Measurements from ENCODE around the gene MMP3. TPM values are rescaled to one million over a fixed set of nuclear protein-coding genes. Genes with fewer than 3 reads are reported as not detected.

The MMP3 gene
- total and polyA plus RNA-seq, 2 donors (not counting 3 experiments of a cell fraction or from before 2014, with no cell fraction given), result not detected

DNA sequence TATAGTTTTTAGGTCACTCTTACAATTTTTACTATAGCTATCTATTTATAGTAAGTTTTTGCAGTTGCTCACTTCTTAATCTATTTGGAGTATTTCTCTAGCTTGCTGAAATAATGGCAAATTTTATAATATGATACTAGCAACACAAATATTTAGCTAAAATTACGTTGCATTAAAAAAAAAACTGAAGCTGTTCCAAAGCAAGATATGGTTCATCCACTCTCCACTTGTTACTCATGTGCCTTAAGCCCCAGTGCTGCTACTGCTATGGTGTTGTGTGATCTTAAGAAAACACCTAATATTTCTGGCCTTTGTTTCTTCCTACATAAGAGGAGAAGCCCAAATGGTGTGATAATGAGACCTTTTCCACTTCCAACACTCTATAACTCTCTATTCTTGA lies 479 bp downstream of the MMP3 start:
- H3K4me2 ChIP-seq (ENCODE audit: insufficient read depth, low read length), result no peak overlapping the region
- H3K9me3 ChIP-seq (replicated peaks; ENCODE audit: control insufficient read depth, insufficient read depth, low read length), result no peaks in the 10 kb centered on the region
- H3K27ac ChIP-seq (ENCODE audit: insufficient read depth, low read depth, low read length), result no peak overlapping the region
- no peak for FAIRE-seq
- H3K4me3 ChIP-seq (replicated peaks in 1 of 3; ENCODE audit: insufficient read depth in 1 of 3, low read depth in 1 of 3, low read length in 3 of 3), result no peak overlapping the region
- H3K79me2 ChIP-seq (ENCODE audit: control insufficient read depth, insufficient read depth, low read length), result no peaks in the 10 kb centered on the region
- peaks cover 8 to 9% of the 10 kb centered on the region in 2 experiments for H3K27me3 ChIP-seq (ENCODE audit: control insufficient read depth in 2 of 2, insufficient read depth in 2 of 2, low read length in 2 of 2)
- no peak overlapping the region for H2AFZ ChIP-seq (ENCODE audit: low read depth, low read length)
- no peaks in the 10 kb centered on the region for H3K9me1 ChIP-seq (replicated peaks; ENCODE audit: control insufficient read depth, extremely low read depth, insufficient read depth, low read length)
- dilution Hi-C loops (cut with MboI; ENCODE audit: extremely low pct_ligation_motif_present, low sequenced_read_pairs), result no loop called here
- ChIA-PET POLR2A (no interaction called here), CTCF (interaction anchor here (1.1 to 1.7 kb wide), 2 partner anchors 12 to 18 kb away, joined by 5 to 8 read pairs; no protein-coding TSS in a partner anchor)
- TF ChIP-seq JUN (IDR thresholded peaks at IDR 0.05; ENCODE audit: borderline replicate concordance, insufficient read depth, insufficient read length, low read depth) (no peak), FOS (IDR thresholded peaks at IDR 0.05; ENCODE audit: borderline replicate concordance, insufficient read depth, low read length) (no peak), MYC (IDR thresholded peaks at IDR 0.05; ENCODE audit: low read depth, low read length) (no peak), POLR2A (IDR thresholded peaks at IDR 0.05; ENCODE audit: low read depth, low read length) (no peak), POLR2AphosphoS5 (IDR thresholded peaks at IDR 0.05; ENCODE audit: insufficient read depth, low read depth, low read length) (no peak), EZH2 (IDR thresholded peaks at IDR 0.05; ENCODE audit: borderline replicate concordance, low read depth, low read length, severe bottlenecking) (no peak), GATA2 (IDR thresholded peaks at IDR 0.05; ENCODE audit: insufficient read depth, insufficient read length, low read depth, low read length) (no peak)
- TF ChIP-seq, protein P1, sequence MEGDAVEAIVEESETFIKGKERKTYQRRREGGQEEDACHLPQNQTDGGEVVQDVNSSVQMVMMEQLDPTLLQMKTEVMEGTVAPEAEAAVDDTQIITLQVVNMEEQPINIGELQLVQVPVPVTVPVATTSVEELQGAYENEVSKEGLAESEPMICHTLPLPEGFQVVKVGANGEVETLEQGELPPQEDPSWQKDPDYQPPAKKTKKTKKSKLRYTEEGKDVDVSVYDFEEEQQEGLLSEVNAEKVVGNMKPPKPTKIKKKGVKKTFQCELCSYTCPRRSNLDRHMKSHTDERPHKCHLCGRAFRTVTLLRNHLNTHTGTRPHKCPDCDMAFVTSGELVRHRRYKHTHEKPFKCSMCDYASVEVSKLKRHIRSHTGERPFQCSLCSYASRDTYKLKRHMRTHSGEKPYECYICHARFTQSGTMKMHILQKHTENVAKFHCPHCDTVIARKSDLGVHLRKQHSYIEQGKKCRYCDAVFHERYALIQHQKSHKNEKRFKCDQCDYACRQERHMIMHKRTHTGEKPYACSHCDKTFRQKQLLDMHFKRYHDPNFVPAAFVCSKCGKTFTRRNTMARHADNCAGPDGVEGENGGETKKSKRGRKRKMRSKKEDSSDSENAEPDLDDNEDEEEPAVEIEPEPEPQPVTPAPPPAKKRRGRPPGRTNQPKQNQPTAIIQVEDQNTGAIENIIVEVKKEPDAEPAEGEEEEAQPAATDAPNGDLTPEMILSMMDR (IDR thresholded peaks at IDR 0.05; ENCODE audit: extremely low read depth in 1 of 2, insufficient read depth in 1 of 2, low read depth in 1 of 2, low read length in 2 of 2), result no peak
- TF ChIP-seq, protein P2, sequence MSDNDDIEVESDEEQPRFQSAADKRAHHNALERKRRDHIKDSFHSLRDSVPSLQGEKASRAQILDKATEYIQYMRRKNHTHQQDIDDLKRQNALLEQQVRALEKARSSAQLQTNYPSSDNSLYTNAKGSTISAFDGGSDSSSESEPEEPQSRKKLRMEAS (IDR thresholded peaks at IDR 0.05; ENCODE audit: insufficient read depth, insufficient read length), result no peak
- H4K20me1 ChIP-seq (replicated peaks; ENCODE audit: control insufficient read depth, extremely low read depth, insufficient read depth, low read length), result no peaks in the 10 kb centered on the region
- no TSS peak for BruUV-seq (replicated peaks)
- no peaks in the 10 kb centered on the region for H3K36me3 ChIP-seq (ENCODE audit: control insufficient read depth in 2 of 2, extremely low read depth in 1 of 2, insufficient read depth in 2 of 2, low read length in 2 of 2)
- H3K4me1 ChIP-seq (ENCODE audit: control insufficient read depth, extremely low read depth, insufficient read depth, low read length), result no peaks in the 10 kb centered on the region
- no peak for DNase-seq (ENCODE audit: low read depth, low spot score)
- intact Hi-C loops (cut with micrococcal nuclease), result no loop called here
- H3K9ac ChIP-seq (replicated peaks; ENCODE audit: extremely low read depth, insufficient read depth, low read length), result no peak overlapping the region
